Limb (tissue), 2 donors: ENCODE results near the gene EIPR1.
A peak's percentile ranks its signal among the peaks of the same experiment; 100 is the strongest.

Experiments
- DNase-seq, 2 donors: peaks; one replicate each; pipeline ENCODE4 v3.0.0-alpha.2; 2016; ENCODE audit errors: extremely low spot score in 2 of 2

Gene EIPR1

GRCh38 chr2:3251946-3252345 lies 125.7 kb downstream of the EIPR1 start:
- peak in 1 of 2 donors; percentile 53 for DNase-seq

GRCh38 chr2:3249476-3249962 lies 128.1 kb downstream of the EIPR1 start:
- no peak for DNase-seq

DNA sequence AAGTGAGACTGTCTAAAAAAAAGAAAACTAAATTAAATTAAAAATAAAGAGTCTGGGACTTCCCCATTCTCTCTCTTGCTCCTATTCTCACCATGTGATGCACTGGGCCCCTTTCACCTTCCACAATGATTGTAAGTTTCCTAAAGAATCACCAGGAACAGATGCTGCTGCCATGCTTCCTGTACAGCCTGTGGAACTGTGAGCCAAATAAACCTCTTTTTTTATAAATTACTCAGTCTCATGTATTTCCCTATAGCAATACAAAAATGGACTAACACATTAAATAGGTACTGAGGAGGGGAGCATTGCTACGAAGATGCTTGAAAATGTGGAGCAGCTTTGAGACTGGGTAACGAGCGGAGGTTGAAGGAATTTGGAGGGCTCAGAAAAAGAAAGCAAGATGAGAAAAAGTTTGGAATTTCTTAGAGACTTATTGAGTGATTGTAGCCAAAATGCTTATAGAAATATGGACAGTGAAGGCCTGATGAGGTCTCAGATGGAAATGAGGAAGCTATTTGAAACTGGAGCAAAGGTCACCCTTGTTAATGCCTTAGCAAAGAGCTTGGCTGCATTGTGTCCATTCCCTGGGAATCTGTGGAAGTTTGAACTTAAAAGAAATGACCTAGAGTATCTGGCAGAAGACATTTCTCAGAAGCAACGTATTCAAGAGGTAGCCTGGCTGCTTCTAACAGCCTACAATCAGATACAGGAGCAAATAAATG lies 128.7 kb downstream of the EIPR1 start:
- DNase-seq = no peak

- no peak for DNase-seq
Observed at GRCh38 chr2:3246928-3247714, 130.5 kb downstream of the EIPR1 start.

DNA sequence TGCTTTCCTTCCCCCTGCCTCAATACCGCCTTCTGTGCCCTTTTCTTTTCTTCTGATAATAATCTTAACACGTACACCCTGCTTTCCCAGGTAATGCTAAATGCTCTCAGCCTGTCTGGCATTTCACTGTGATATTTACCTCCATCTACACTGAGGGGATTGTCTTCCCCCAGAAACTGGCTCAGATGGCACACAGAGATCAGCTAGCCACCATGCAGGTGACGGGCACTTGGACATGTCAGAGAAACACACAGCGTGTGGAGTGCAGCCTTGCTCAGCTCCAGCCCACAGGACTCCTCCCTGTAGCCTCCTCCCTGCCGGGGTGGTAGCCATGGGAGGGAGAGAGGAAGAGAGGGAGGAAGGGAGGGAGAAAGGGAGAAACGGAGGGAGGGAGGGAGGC lies 131.2 kb downstream of the EIPR1 start:
- DNase-seq = no peak

DNA sequence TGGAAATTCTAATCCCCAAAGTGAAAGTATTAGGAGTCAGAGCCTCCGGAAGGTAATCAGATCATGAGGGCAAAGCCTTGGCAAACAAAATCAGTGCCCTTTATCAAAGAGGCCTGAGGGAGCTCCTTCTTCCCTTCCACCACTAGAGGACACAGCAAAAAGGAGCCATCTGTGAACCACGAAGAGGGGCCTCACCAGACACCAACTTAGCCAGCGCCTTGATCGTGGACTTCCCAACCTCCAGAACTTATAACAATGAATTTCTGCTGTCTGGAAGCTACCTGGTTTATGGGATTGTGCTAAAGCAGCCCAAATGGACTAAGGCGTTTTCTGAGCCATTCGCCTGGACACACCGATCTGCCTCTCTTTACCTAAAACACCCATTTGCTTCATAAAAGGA lies 133.1 kb downstream of the EIPR1 start:
- no peak for DNase-seq

GRCh38 chr2:3243804-3244203 lies 133.8 kb downstream of the EIPR1 start:
- DNase-seq = no peak

DNA sequence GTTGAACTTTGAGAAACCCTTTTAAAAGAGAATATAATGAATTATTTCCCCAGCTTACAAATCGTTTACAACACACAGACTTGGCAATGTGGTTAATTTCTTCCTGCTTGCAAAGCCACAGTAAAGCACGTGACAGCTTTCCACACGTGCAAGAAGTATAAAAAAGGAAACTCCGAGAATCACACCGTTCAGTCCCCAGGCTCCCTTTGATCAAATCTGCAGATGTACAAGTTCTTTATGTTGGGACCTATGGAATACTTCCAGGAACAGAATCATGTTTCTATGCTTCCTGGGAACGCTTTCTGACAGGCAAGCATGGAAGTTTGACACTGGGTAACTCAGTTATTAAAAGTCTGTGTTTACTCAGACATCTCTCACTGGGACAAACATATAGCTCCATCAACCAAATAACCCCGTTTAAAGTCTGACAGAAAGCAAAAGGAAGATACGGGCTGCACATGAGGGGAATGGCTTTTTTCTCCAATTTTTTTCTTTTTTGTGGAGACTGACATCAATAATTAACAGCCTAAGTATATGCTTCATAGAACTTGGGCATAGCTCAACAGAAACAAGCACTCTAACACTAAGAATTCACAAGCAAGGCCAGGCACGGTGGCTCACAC lies 134.8 kb downstream of the EIPR1 start:
- DNase-seq = peak in 1 of 2 donors; percentile 31

- DNase-seq = no peak
Observed at GRCh38 chr2:3241971-3242746, 135.5 kb downstream of the EIPR1 start.

- DNase-seq = no peak
Observed at GRCh38 chr2:3238951-3239841, 138.4 kb downstream of the EIPR1 start.

DNA sequence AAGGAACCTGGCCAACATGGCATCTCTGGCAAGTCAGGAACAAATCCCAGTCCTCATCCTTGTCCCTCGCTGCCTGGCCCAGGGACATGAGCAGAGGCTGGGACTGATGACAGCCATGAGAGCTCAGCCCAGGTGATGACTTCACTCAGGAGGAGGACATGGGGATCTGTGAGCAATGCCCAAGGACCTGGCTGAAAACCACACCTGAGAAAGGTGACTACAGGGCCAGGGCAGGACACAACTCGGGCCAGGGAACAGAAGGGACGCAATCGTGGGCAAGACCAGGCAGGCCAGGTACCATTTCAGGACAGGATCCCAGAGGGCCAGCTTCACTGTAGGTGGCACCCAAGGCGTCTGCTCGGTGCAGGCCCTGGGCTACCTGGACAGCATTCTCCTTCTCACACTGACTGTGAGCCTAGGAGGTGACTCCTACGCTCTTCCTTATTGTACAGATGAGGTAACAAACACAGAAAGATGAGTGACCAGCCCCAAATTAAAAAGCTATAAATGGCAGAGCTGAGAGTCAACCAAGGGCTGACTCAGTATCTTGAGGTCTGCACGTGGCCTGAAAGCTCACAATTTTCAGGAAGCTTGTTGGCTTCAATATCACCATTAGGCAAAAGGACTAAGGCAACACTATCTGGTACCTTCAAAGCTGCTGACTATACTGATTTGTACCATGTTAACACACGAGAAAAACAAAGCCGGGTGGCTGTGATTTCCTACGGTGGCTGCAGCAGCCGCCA lies 141.1 kb downstream of the EIPR1 start:
- no peak for DNase-seq

- no peak for DNase-seq
Observed at GRCh38 chr2:3233877-3234276, 143.7 kb downstream of the EIPR1 start.

GRCh38 chr2:3229221-3229620 lies 148.4 kb downstream of the EIPR1 start:
- DNase-seq = no peak

GRCh38 chr2:3224681-3225080 lies 152.9 kb downstream of the EIPR1 start:
- DNase-seq = no peak

GRCh38 chr2:3223080-3223923 lies 154.3 kb downstream of the EIPR1 start:
- DNase-seq = no peak

DNA sequence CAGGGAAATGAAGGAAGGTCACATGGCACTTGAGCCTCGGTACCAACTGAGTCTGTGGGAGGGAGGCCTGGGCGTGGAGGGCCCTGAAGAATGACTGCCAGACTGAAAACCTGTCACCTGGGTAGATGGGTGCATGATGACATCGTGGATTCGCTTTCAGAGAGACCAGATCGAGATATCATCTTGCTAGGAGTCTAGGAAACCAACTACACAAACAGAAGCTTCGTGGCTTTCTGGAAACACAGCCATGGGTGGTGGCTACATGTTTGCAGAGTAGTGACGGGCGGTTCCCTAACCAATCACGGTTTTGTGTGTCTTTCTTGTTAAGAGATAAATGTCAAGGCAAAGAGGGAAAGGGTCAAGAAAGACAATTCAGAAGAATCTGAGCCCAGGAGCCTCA lies 155.0 kb downstream of the EIPR1 start:
- no peak for DNase-seq

GRCh38 chr2:3219536-3219935 lies 158.1 kb downstream of the EIPR1 start:
- no peak for DNase-seq

DNA sequence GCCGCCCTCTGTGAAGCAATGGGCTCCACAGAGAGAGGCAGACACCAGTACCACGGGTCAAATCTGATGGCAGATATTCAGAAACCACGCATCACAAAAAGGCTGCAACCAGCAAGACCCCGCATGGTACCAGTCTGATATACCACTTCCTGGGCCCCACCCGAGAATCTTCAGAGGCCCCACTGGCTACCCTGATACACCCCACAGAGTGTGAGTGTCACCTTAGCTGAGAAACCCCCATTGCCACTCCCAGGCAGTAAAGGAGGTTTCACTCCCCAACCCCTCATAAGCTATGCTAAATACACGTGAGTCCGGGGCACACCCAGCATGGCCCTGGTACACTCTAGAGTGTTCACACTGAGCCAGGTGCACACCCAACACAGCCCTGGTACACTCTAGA lies 160.0 kb downstream of the EIPR1 start:
- DNase-seq = no peak
